ENCODE results near the gene KDF1.

KDF1 gene

GRCh38 chr1:26923711-26924110 lies 36.6 kb downstream of the KDF1 start:
- H4K20me1 ChIP-seq (ENCODE audit: low read depth, low read length) = peaks cover 7% of the 10 kb centered on the region; the same call in 1 of the 2 replicates
- peaks cover 55% of the 10 kb centered on the region for H3K79me2 ChIP-seq (ENCODE audit: insufficient read depth, low read length)
- H3K4me3 ChIP-seq (ENCODE audit: insufficient read depth, low read length, poor library complexity, severe bottlenecking) = no peak overlapping the region
- no peaks in the 10 kb centered on the region for H3K27me3 ChIP-seq (ENCODE audit: low read length)
- H3K36me3 ChIP-seq (ENCODE audit: low read length) = peaks cover 20% of the 10 kb centered on the region
- H3K27ac ChIP-seq (ENCODE audit: low read depth, low read length) = no peak overlapping the region
- H3K9ac ChIP-seq (ENCODE audit: low read length) = no peak overlapping the region
- peaks cover 6% of the 10 kb centered on the region; the same call in 1 of the 2 replicates for H3F3A ChIP-seq (ENCODE audit: insufficient read depth)
- H3K9me3 ChIP-seq (ENCODE audit: insufficient read depth, low read length) = no peaks in the 10 kb centered on the region
- no peak overlapping the region for H3K4me2 ChIP-seq (ENCODE audit: low read depth, low read length, poor library complexity, severe bottlenecking)
- H3K9me2 ChIP-seq (replicated peaks; ENCODE audit: insufficient read depth, low read length) = no peaks in the 10 kb centered on the region
- no peak overlapping the region for H2AFZ ChIP-seq (ENCODE audit: low read depth, low read length, severe bottlenecking)
- TF ChIP-seq CTCF (IDR thresholded peaks at IDR 0.05; ENCODE audit: insufficient read depth, low read length, poor library complexity, severe bottlenecking) (no peak), EZH2phosphoT487 (conservative IDR thresholded peaks at IDR 0.05; ENCODE audit: low read length) (no peak)

GRCh38 chr1:26922901-26923300 lies 37.4 kb downstream of the KDF1 start:
- Histone ChIP-seq H4K20me1 (ENCODE audit: low read depth, low read length) (no peaks in the 10 kb centered on the region), H2AFZ (ENCODE audit: low read depth, low read length, severe bottlenecking) (no peak overlapping the region), H3K4me3 (ENCODE audit: insufficient read depth, low read length, poor library complexity, severe bottlenecking) (peak overlapping the region; percentile 90), H3K9me2 (replicated peaks; ENCODE audit: insufficient read depth, low read length) (no peaks in the 10 kb centered on the region), H3K4me2 (ENCODE audit: low read depth, low read length, poor library complexity, severe bottlenecking) (peak overlapping the region; percentile 91), H3K27ac (ENCODE audit: low read depth, low read length) (no peak overlapping the region), H3K36me3 (ENCODE audit: low read length) (peaks cover 12% of the 10 kb centered on the region), H3K9ac (ENCODE audit: low read length) (peak overlapping the region; percentile 88), H3K27me3 (ENCODE audit: low read length) (no peaks in the 10 kb centered on the region), H3K9me3 (ENCODE audit: insufficient read depth, low read length) (no peaks in the 10 kb centered on the region), H3K79me2 (ENCODE audit: insufficient read depth, low read length) (peaks cover 47% of the 10 kb centered on the region), H3F3A (ENCODE audit: insufficient read depth) (peaks cover 3% of the 10 kb centered on the region; the same call in 1 of the 2 replicates)
- TF ChIP-seq EZH2phosphoT487 (conservative IDR thresholded peaks at IDR 0.05; ENCODE audit: low read length) = no peak
- TF ChIP-seq CTCF (IDR thresholded peaks at IDR 0.05; ENCODE audit: insufficient read depth, low read length, poor library complexity, severe bottlenecking) = no peak

- H3K79me2 ChIP-seq (ENCODE audit: insufficient read depth, low read length) = peaks cover 42% of the 10 kb centered on the region
- peak overlapping the region; percentile 90 for H3K4me3 ChIP-seq (ENCODE audit: insufficient read depth, low read length, poor library complexity, severe bottlenecking)
- 0 out of 2 replicates have a peak overlapping the region, but pooled peaks have one; percentile 45 for H3K27ac ChIP-seq (ENCODE audit: low read depth, low read length)
- no peaks in the 10 kb centered on the region for H3K9me3 ChIP-seq (ENCODE audit: insufficient read depth, low read length)
- no peaks in the 10 kb centered on the region for H3K27me3 ChIP-seq (ENCODE audit: low read length)
- H3K4me2 ChIP-seq (ENCODE audit: low read depth, low read length, poor library complexity, severe bottlenecking) = peak overlapping the region; percentile 91
- H4K20me1 ChIP-seq (ENCODE audit: low read depth, low read length) = no peaks in the 10 kb centered on the region
- H3K9me2 ChIP-seq (replicated peaks; ENCODE audit: insufficient read depth, low read length) = no peaks in the 10 kb centered on the region
- peak overlapping the region; percentile 88 for H3K9ac ChIP-seq (ENCODE audit: low read length)
- peaks cover 8% of the 10 kb centered on the region for H3K36me3 ChIP-seq (ENCODE audit: low read length)
- no peak overlapping the region for H2AFZ ChIP-seq (ENCODE audit: low read depth, low read length, severe bottlenecking)
- no peaks in the 10 kb centered on the region for H3F3A ChIP-seq (ENCODE audit: insufficient read depth)
- TF ChIP-seq EZH2phosphoT487 (conservative IDR thresholded peaks at IDR 0.05; ENCODE audit: low read length) = no peak
- TF ChIP-seq CTCF (IDR thresholded peaks at IDR 0.05; ENCODE audit: insufficient read depth, low read length, poor library complexity, severe bottlenecking) = no peak
These were observed 37.9 kb downstream of the KDF1 start for GRCh38 chr1:26922431-26922729.
